NCI-H510A (cell line): ENCODE measurements around the gene SHISAL2A.
A peak's percentile ranks its signal among the peaks of the same experiment; 100 is the strongest.

Experiments used
- DNase-seq: peaks from one replicate; lab custom pipeline; 2025; lab: John Stamatoyannopoulos, UW

The SHISAL2A gene

DNA sequence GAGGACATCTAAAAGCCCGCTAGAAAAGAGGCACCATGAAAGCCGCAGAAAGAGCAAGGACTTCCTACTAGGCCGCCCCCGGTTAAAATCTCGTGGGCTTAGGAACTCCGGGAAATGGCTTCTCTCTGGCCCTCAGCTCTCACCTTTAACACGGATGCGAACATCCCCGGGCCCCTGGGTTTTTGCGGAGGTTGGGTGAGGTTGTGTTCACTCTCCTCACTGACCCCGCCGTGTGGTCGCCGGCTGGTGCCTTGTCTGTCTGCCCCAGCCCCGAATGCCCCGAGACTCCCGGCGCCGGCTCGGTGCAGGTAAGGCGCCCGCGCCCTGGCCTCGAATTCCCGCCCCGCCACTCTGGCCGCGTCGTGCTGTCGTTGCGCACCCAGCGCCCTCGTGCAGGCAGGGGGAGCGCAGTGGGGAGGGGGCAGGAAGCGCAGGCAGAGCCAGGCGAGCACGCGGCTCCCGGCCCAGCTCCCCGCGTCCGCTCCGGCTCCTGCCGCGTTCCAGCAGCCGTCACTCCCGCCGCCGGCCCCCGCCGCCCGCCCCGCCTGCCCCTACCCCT, at the start of gene SHISAL2A:
SHISAL2A (plus strand) TSS at position 437 of the 559 bp plus-strand sequence. CDS start 326 bp downstream, outside the sequence.
- peak; percentile 23 for DNase-seq

DNA sequence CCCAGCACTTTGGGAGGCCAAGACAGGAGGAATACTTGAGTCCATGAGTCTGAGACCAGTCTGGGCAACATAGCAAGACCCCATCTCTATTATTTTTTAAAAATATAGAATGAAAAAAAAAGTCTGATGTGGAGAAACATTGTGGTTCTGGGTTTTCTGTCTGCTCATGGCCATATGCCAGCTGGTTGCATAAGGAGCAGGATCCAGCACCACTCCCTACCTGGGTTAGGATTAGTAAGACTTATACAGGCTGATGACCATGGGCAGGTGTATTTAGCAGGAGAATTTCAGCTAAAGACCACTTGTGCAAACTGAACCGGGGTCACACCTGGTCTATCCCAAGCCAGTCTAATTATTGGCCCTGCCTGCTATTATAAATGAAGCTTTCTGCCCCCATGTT, 47.5 kb upstream of the SHISAL2A start:
- no peak for DNase-seq

DNA sequence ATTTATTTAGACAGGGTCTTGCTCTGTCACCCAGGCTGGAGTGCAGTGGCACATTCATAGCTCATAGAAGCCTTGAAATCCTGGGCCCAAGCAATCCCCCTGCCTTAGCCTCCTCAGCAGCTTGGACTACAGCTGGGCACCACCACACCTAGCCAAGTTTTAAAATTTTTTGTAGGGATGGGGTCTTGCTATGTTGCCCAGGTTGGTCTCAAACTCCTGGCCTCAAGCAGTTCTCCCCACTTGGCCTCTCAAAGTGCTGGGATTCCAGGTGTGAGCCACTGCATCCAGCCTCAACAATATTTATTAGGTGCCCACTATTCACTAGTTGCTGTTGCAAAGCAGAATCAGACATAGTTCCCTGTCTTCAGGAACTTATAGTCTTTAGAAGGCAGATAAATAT, 44.9 kb upstream of the SHISAL2A start:
- no peak for DNase-seq

DNA sequence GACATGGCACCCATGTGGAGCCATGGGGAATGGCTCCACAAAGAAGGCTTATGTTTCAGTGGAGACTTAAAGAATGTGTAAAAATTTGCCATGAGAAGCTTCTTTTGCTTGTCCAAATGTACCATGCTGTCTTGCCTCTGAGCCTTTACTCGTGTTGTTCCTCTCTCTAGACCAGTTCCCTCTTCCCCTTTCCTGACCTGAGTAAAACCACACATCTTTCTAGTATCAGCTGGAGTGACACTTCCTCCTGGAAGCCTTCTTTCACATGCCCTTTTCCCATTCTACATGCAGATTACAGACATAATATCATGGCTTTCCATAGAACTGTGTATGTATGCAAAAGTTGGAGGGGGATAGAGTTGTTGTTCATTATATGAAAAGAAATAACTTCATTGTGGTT, 44.4 kb upstream of the SHISAL2A start:
- DNase-seq = no peak

DNA sequence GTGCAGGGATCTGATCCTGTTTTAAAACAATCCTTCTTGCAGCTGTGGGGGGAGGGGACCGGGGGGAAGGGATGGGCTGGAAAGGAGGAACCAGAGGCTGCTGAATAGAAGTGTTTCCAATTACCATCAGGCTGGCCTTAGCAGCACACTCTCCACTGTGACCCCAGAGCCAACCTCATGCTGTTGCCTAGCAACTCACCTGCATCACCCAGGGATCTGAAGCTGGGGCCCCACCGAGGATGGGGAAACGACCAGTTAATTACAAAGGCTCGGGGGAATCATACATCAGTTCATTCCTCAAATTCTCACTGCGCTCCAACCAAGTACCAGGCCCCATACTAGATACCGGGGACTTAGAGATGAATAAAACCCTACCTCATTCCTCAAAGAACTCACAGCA, 42.7 kb upstream of the SHISAL2A start:
- no peak for DNase-seq

DNA sequence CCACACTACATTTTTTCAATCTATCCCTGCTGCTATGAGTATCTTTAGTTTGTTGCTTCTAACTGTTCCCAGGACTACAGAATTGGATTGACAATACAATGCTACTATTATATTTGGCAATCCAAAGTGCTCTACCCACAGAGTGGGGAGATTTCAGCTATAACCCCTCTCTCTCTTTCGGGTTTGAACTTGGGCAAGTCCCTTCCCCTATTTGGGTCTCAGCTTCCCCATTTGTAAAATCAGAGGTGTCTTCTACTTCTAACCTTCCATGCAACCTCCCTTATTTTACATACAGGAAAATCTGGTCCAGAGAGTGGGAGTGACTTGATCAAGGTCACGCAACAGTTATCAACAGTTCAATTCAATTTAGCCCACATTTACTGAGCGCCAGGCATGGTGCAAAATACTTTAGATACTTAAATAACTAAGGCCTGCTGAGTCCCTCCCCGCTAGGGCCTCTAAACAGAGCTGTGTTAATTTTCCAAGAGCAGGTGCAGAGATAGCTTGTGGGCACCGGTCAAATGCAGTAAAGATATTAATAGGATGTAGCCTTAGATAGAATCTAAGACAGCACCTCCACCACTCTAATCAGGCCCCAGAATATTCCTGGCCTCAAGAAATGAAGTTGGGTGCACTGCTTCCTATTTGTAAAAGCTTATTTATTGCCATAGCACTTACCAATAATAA, 40.2 kb upstream of the SHISAL2A start:
- DNase-seq = no peak

DNA sequence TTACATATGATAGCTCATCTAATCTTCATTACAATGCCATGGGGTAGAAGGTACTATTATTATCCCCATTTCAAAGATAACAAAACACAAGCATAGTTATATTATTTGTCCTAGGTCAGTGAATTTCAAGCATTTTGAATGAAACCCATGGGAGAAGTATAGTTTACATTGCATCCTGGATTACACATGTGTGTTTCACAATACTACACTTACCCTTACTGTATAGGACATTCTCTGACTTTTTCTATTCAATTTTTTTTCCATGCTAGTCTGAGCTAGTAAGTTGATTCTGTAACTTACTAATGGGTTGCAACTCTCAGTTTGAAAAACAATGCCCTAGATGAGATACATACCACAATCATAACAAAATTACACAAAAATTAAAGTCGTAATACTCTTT, 39.5 kb upstream of the SHISAL2A start:
- no peak for DNase-seq

DNA sequence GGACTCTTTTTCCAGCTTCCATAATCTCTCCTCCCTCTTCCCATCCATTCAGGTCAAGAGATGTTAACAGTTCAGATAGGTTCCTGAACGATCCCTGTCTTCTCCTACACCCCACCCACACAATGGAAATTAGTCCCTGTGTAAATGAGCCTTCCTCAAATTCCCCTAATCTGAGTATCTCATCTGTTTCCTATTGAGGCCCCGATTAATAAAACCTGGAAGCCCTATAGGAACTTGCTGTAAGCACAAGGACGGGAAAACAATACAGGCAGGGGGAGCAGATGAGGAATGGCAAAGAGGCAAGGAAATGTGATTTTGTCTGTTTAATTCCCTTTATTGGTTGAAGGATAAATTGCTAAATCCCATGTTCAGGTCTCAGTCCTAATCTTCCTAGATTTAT, 37.9 kb upstream of the SHISAL2A start:
- no peak for DNase-seq

DNA sequence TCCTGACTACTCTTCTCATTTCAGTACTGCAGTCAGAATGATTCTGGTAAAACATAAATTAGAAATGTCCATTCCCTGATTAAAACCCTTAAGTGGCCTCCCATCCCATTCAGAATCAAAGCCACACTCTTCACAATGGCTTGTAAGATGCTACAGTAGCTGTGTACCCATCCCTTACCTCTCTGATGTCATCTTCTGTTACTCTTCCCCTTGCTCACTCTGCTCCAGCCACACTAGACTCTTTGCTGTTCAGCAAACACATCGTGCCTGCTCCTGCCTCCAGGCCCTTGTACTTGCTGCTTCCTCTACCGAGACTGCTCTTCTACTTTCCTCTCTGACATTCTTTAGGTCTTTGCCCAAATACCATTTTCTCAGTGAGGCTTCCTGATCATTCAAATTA, 35.1 kb upstream of the SHISAL2A start:
- no peak for DNase-seq

DNA sequence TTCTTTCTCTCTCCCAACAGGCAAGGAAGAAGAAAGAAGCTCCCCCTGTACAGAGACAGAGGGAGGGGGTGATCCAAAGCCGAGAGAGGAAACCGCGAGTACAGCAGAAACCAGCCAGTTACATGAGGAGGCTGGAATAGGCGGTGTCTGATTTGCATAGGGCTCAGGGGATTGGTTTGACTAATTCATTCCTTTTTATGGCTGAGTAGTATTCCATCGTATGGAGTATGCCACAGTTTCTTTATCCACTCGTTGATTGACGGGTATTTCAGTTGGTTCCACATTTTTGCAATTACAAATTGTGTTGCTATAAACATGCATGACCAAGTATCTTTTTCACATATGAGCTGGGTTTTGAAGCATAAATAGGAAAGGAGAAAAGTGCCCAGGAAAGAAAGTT, 34.2 kb upstream of the SHISAL2A start:
- DNase-seq = no peak

DNA sequence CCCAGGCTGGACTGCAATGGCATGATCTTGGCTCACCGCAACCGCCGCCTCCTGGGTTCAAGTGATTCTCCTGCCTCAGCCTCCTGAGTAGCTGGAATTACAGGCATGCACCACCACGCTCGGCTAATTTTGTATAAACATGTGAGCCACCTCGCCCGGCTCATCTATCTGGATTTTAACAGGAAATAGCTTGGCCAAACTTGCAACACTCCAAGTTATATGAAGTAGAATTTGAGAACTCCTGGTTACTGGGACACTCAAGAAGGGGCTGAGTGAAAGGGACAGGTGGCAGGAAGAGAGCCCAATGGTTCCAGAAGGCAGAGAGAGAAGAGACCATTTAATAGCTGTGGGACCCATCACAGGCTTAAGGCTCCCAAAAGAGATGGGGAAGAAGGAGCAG, 33.7 kb upstream of the SHISAL2A start:
- DNase-seq = no peak

DNA sequence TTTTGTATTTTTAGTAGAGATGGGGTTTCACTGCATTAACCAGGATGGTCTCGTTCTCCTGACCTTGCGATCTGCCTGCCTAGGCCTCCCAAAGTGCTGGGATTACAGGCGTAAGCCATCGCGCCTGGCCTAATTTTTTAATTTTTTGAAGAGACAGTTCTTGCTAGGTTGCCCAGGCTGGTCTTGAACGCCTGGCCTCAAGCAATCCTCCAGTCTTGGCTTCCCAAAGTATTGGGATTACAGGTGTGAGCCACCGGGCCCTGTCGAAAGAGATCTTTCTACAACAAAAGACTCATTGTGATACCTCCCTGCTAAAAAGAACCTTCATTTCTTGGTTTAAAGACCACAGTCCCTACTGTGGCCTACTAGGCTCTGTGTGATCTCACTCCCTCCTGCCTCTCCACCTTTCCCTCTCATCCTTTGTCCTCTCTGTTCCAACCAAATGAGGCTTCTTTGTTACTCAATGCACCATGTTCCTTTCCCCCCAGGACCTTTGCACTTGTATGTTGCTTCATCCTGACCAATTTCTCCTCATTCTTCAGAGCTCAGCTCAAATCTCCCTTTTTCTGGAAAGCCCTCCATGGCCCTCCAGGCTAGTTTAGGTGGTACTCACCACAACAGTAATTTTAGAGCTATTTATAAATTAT, 32.3 kb upstream of the SHISAL2A start:
- DNase-seq = no peak

DNA sequence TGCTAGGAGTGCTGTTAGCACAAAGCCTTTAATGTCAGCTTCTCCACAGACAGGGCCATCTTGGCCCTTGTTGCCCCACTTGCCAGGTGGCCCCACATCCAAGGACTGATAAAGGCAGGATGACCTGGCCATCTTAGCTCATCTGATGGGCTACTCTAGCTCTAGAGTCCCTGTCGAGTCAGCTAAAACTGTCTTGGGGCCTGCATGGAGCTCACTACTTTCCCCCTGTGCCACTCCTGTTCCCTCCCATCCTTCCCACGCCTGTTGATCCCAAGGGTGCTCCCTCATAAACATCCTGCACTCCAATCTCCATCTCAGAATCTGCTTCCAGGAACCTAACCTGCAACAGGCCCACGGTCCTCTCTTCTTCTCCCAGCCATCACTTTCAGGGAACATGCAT, 31.4 kb upstream of the SHISAL2A start:
- DNase-seq = no peak

DNA sequence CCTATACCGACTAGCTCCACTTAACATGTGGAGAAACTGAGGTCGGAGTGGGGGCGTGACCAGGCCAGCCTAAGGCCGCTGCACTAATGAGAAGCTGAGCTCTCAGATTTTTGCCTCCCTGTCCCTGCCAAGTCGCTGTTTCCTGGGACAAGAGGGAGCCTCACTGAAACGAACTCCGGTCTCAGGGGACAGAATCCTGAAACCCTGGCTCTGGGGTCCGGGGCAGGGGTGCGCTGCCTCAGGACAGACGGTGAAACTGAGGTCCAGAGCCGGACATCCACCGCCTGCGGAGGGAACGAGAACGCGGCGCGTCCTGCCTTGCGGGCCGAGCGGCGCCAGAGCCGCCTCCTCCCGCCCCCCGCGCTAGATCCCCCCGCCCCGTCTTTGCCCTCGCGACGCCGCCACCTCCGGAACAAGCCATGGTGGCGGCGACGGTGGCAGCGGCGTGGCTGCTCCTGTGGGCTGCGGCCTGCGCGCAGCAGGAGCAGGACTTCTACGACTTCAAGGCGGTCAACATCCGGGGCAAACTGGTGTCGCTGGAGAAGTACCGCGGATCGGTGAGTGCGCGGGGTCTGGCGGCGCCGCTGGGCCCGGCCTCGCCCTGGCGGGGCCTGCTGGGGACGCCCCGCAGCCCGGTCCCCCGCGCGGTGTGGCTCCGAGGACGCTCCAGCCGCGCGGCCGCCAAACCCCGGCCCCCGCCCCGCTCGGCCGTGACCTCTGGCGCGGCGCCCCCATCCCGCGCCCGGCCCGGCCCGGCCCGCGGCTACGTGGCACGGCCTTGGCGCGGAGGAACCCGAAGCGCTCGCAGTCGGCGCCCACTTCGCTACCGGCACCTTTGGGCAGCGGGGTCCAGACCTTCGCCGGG, 30.7 kb upstream of the SHISAL2A start, which contains the start of gene GPX7:
GPX7 (plus strand) TSS at position 381 of the 865 bp plus-strand sequence; CDS start at position 420, 39 bp downstream.
- DNase-seq = peak; percentile 9

DNA sequence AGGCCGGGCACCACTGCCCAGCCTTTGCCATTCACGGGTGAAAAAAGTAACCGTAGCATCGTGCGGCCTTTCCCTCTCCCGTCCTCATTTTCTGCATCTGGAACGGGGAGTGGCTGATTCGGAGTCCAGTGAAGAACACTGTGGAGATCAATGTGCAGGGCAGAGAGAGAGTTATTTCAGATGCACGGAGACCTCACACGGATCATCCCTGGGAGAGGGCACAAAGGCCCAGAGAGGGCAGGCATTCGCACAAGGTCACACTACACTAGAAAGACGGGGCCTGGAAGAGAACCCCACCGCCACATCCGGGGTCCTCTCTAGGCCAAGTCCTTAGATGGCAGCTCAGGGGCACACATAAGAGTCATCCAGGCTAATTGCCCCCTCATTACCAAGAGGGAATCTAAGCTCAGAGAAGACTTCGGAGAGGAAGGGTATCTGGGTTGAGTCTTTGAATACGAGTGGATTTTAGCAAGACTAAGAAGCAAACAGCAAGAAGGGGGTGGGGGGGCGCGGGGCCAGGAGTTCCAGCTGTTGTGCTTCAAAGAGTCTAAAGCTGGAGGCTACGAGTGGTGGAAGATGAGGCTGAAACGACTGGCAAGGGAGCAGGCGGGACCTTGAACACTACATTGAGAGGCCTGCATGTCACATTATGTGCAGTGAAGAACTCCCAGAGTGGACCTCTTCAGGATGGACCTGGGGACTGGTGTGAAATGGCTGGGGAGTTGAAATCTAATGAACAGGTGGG, 29.9 kb upstream of the SHISAL2A start:
- no peak for DNase-seq

DNA sequence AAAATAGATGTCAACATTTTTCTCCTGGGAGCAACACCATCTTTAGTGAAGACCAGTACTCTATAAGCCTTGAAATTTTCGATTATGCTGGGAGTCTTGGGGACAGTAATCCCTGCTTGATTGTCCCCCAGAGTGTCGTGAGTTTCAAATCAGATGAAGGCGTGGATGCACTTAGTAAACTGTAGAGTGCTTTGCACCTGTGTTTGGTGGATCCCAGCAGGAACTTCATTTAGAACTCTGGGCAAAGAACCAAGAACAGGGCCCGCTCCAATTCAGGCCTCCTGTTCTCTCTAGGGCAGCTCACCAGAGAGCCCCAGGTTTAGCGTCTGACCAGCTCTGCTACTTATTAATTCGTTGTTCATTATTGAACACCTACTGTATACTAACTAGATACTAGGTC, 29.3 kb upstream of the SHISAL2A start:
- DNase-seq = no peak

DNA sequence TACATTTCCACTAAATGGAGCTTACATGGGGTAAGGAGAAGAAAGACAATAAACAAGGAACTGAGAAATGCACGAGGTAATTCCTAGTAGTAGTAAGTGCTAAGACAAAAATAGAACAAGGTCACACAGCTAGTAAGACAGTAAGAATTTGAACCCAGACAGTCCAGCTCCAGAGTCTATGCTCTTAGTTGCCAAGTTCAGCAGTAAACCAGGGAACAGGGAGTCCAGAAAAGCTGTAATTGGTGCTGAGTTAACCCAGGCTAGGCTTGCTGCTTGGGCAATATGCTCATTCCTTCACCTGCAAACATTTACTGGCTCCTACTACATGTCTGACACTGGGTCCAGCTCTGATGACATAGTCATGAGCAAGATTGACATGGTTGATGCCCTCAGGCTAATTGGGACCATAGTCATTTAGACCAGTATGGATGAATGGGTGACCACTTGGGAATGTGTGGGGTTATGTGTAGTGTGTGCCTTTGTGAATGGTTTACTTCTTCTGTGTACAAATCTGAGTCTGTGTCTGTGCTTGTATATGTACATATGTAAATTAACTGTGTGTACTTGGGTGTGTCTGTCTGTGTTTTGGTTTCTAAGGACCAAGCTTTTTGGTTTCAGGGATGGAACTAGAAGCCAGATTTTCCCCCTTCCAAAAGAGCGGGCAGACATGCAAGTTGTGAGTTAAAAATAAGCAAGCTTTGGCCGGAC, 28.8 kb upstream of the SHISAL2A start:
- no peak for DNase-seq

DNA sequence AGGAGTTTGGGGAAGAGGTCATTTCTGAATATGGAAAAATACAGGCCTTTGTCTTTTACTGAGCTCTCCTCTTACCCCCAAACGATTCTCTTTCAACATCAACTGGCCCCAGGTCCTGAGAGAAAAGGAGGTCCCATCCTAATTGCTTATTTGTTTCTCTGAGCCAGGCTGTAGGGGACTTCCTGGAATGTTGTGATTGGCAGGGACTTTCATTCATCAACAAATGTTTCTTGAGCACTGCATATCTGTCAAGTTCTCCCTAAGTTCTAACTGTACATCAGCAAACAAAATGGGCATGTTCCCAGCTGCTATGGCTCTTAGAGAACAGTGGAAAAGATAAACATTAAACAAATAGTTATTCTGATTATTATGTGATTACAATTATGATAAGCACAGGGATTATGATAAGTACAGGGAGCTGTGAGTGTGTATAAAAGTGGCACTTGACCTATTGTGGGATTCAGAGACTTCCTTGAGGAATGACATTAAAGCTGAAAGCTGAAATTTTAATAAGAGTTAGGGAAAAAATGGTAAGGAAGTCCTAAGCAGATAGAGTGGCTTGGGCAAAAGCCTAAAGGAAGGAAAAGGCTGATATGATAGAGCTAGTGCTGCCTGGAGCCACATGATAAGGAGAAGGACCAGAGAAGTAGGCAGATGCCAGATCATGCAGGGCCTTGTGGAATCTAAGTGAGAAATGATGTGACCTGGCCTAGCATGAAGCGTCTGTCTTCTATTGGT, 19.2 kb upstream of the SHISAL2A start:
- DNase-seq = no peak

DNA sequence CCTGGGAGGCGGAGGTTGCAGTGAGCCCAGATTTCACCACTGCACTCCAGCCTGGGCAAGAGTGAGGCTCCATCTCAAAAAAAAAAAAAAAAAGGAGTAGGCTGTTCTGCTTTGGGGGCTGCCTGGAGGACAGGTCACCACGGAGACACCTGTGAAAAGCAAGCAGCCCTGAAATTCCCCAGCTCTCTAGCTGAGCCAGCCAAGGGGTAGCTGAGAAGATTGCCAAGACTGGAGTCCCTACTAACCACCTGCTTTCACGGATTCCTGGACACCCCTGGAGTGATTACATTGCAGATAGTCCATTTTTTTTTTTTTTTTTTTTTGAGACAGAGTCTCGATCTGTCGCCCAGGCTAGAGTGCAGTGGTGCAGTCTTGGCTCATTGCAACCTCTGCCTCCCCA, 18.3 kb upstream of the SHISAL2A start:
- no peak for DNase-seq

DNA sequence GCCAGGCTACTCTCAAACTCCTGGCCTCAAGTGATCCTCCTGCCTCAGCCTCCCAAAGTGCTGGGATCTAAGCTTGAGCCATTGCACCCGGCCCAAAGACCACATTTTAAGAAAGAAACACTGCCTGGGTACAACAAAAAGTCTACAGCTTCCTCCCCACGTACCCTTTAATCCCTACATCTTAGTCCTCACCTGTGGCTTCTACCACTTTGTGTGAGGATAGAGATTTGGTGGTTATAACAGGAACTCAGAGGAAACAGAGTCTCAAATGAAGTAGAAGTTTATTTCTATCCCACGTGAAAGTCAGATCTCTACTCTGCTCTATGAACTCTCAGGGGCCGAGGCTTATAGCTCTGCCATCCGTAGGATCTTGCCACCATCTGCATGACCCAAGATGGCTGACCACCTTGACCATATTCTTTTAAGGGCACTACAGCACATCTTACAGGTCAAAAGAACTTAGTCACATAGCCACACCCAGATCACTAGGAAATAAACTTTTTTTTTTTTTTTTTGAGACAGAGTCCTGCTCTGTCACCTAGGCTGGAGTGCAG, 17.4 kb upstream of the SHISAL2A start:
- no peak for DNase-seq
